Forelimb muscle (tissue), 1 donor: ENCODE data around the gene SYTL4. TPM values are rescaled to one million over a fixed set of nuclear protein-coding genes. Genes with fewer than 3 reads are reported as not detected.

Experiments
- DNase-seq: peaks from one replicate; pipeline ENCODE4 v3.0.0-alpha.2; 2013; ENCODE audit warnings: low read depth
- polyA plus RNA-seq: library from polyadenylated mRNA; unstranded; fragments of 120-200 nt; gene quantifications from one replicate; pipeline ENCODE4 v1.2.1, GENCODE V29; 2013; ENCODE audit not compliant: insufficient read length

The SYTL4 gene
- polyA plus RNA-seq, 1 donor, result 6.6 TPM

DNA sequence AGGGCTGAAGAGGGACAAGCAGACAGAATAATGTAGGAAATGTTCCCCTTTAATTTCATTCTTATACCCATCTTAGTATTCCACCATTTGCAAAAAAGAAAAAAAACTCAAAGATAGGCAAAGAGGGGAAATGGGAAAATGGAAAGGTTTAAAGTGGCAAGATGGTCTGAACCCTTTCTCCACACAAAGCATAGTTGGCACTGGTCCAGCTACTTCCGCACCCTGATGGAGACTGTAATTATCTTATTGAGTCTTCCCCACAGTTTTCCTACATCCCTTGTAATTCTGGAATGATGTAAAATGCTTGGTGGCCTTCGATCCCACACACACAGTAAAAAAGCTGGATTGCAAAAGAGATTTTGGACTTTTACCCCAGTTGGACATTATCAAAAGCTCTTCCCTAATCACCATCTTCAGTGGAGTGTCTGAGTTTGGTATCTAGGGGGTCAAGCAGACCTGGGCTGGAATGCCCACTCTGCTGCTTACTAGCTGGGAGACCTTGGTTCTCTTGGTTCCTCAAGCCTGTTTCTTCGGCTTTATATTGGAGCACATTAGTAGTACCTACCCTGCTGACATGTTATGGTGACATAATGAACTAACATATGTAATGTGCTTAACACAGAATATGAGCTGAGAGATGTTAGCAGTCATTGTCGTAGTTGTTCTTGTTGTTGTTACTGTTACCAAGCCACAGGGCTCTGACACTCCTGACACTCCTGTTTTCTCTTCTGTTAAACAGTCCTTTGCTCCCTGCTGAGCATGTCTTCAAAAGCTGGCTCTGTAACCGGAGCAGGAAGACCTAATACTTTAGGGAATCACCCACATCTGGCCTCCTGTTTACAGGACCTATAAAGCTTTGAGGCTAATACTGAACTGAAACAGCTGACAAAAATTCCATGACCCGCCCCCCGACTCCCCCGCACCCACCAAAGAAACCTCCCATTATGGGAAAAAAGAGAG, 83.2 kb downstream of the SYTL4 start:
- no peak for DNase-seq

DNA sequence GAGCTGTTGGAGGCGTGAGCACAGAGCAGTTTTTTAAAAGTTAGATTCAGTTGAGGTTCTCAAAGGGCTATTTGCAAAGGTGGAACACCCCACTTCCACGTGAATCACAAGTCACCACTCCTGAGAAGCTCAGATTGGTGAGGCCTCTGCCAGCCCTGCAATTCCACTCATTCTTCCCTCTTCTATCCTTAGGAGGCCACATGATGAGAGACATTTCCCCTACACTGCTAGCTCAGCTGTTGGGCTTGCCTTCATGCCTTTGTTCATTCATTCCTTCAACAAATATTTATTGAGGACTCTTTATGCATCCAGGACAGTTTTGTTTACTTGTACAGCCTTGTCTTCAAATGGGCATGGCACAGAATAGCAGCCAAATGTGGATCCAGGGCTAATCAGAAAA, 84.2 kb downstream of the SYTL4 start:
- DNase-seq, result no peak

DNA sequence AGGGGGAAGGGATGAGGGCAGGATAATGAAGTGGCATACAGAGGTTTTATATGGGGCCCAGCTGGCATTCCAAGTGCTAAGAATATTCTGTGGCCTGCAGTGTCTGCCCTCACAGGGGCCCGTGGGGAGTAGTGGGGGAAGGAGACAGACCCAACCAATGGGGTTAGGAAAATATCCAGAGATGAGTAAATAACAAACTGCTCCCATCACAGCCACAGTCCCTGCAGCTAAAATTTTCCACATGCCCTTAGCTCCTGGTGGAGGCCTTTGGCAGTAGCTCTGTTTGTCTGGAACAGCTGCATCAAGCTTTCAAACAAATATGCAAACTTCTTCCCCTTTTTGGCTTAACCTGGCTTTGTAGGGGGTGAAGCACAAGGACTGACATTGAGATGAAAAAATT, 84.8 kb downstream of the SYTL4 start:
- no peak for DNase-seq

DNA sequence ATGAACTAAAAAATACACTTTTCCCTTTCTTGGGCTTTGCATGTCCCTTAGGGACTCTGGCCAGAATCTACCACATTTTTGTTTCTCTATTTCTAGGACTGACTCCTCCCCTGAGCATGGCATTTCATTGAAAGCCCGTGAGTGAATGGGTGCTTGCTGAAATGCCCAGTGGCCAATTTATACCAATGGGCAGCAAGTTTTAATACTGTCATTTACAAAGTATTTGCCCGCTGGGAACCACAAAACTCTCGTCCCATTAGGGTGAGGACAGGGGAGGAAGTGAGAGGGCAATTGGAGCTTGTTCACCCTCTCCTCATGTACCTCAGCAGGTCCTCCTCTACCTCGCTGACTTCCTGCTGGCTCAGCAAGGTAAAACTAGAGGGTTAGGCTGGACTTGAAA, 86.8 kb downstream of the SYTL4 start:
- DNase-seq, result no peak

DNA sequence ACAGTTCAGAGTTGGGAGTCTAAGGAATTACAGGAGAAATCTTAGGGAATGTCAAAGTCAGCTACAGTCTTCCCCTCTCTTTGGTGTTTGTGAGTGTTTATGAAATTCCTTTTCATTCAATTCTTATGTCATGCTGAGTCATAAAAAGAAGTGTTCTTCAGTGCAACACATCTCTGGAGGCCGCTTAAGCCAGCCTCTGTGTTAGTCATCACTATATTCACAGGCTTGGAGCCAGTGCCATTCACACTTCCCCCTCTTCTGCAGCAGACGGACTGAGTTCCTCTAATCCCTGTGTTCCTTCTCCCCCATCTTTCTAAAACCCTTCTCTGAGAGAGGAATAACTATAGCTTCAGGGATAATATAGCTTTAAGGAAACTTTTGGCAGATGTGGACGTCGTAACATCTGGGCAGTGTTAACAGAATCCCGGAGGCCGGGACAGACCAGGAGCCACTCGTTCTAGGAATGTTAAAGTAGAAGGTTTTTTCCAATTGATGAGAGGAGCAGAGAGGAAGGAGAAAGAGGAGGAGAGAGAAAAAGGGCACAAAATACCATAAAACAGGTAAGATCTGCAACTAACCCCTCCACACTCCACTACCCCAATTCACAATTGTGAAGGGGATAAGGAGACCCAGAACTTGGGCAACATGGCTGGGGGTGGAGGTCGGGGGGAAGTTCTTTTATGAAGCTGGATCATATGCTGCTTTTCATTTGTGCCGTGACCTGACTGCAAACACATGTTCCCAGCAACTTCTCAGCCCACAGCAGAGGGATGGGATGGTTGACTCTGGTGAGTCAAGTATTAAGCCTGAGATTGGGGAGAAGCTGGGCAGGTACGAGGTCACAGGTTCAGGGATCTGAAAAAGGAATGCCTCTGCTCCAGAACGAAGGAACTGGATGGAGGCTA, 87.7 kb downstream of the SYTL4 start, which contains the start of gene SRPX2:
TSS of gene SRPX2 (plus strand) at position 244 of the 905 bp plus-strand sequence. CDS start 2,124 bp downstream, outside the sequence.
- peak; percentile 49 for DNase-seq

DNA sequence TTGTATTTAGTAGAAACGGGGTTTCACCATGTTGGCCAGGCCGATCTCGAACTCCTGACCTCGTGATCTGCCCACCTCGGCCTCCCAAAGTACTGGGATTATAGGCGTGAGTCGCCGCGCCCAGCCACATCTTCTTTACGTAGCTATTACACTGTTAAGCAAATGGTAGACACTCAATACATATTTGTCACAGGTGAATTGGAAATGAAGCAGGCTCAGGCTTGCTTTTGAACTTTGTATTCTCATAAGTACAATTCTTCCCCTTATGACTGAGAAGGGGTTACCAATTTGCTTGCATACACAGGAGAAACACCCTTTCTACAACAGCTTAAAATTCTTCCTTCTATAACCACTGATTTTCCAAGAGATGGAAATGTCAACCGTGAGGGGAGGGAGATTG, 88.7 kb downstream of the SYTL4 start:
- DNase-seq, result no peak

DNA sequence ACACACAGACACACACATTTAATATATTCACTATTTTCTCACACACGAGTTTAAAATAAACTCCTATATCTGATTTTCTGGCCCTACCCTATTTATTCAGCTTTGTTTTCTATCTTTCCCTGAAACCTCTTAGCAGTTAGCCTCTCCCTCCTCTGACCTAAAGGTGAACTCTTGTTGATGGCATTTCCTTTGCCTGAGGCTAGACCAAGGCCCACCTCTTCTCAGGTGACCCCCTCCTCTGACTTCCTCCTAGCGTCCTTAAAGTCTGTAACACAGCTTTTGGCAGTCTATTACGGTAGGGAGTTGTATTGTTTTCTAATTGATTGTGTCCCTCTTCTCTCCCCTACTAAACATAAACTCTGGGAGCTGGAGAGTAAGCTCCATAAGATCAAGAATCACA, 89.6 kb downstream of the SYTL4 start:
- no peak for DNase-seq

DNA sequence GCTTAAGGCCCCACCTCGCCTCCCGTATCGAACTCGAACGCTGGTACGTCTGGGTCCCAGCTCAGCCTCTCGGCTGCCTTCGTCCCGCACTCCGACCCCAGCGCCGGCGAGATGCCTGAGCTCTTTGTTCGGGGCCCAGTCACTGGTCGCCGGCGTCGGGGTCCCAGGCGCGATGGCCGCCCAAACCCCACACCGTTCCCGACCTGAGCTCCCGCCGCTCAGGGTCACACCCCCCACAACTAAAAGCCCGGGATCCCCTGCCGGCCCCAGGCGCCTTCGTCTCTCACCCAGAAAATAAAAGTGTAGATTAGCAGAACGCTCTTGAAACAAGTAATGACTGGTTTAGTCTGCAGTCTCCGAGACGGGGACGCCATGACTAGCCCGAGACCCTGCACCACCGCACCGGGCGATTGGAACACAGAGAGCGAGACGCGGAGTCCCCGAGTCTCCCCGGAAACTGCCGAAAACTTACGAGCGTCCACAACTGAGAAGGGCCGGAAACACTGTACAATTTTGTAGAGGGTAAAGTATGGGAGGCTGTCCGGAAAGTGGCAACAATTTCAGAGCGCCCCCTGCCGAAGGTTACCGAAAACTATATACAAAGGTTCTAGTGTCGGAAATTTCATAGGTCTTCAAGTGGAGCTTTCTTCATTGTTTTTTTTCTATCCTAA, 95.5 kb downstream of the SYTL4 start, which contains the start of gene TSPAN6:
TSS of gene TSPAN6 (minus strand) at position 486 of the 671 bp plus-strand sequence. CDS start at position 374, 112 bp downstream.
- peak; percentile 68 for DNase-seq

DNA sequence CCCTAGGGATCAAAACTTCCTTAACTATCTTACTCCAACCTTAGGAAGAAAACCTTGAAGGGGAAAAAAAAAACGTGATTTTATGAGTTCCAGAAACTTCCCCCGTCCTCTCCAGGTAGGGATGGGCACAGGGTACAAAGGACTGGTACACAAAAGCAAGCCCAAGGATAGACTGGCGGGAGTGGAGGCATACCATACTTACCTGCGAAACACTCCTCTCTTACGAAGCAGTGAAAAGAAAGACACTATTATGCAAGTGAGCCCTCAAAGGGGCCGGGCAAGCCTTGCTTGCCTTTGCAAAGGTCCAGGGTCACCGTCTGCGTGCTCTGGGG, 96.0 kb downstream of the SYTL4 start:
- no peak for DNase-seq

DNA sequence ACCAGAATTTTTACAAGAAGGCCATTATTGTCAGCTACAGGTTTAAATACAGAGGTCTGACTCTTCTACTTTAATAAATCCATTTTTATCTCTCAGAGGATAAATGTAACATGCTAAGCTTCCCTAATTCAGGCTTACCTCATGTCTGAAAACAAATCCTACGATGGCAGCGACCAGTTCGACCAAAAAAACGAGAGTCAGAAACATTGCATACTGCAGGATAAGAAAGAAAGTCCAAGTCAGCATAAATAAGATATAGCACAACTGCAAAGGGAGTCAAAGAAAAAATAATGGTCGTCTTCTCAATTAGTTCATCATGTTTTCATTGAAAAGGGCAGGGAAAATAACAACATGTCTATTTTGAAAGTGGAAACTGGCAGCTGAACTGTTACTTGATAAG, 96.9 kb downstream of the SYTL4 start:
- no peak for DNase-seq

DNA sequence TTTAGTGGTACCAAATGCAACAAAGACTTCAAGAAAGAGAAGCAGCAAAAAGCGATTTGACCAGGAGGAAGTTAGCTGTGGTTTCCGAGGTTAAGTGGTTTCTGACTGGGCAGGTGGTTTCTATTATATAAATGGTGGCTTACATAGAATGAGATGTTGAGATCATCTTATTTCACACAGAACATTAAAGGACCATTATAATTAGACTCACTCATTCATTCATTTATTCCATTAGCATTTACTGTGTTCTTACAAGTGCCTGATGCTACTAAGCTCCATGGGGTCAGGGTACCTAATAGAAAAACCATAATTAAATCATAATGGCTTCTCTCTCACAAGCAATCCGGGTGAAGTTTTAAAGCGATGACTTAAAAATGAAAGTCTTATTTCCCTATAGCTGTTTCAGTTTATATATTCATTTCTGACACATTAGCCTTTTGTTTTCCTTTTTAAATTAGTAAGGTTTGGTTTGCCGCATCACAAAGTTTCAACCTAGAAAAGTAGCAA, 105.9 kb downstream of the SYTL4 start:
- no peak for DNase-seq

Other genes starting within 250 kb of the SYTL4 start
- 68.7 TPM for gene TNMD, start 147.2 kb downstream of the SYTL4 start, polyA plus RNA-seq
- 23.1 TPM for gene TSPAN6, start 95.3 kb downstream of the SYTL4 start, polyA plus RNA-seq
- 25.2 TPM for gene SRPX2, start 87.9 kb downstream of the SYTL4 start, polyA plus RNA-seq
- 10.0 TPM for gene CSTF2, start 88.3 kb upstream of the SYTL4 start, polyA plus RNA-seq
- 0.22 TPM for gene NOX1, start 142.2 kb upstream of the SYTL4 start, polyA plus RNA-seq
- gene XKRX, start 196.8 kb upstream of the SYTL4 start, polyA plus RNA-seq, result 0.05 TPM
- gene ARL13A, start 237.6 kb upstream of the SYTL4 start, polyA plus RNA-seq, result not detected